ENCODE measurements around the gene GABRP.
"Not testable (repeated sequence)": the region's sequence is repeated elsewhere in the genome, so short reads cannot be mapped to it uniquely, and the experiment has no call there.

Gene GABRP

DNA sequence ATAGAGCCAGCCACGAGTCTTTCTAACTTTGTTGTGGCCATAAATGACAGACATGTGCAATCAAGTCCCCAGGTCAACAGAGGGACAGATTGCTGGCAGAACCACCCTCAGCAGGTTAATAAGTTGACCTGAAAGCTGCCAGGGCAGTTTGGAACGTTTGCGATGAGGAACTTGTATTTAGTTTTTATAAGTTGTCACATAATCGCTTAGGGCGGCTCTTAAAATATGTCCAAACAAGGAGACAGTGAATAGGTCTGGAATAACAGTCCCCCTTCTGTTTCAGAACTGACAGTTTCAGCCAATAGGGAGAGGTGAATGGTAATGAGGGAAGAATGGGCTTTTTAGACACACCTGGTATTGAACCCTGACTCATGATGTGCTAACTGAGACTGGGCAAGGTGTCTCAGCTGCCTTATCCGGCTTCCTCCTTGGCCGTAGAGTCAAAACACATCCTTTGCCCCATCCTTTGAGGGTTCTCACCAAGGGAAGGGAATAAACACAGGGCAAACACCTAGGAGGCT lies 33.6 kb upstream of the GABRP start:
- Mint-ChIP-seq H3K27me3 (peaks cover 17% of the 10 kb centered on the region), H3K4me3 (no peak overlapping the region), H3K27ac (no peak overlapping the region), H3K4me1 (no peaks in the 10 kb centered on the region), H3K9me3 (no peaks in the 10 kb centered on the region), H3K36me3 (no peaks in the 10 kb centered on the region)

DNA sequence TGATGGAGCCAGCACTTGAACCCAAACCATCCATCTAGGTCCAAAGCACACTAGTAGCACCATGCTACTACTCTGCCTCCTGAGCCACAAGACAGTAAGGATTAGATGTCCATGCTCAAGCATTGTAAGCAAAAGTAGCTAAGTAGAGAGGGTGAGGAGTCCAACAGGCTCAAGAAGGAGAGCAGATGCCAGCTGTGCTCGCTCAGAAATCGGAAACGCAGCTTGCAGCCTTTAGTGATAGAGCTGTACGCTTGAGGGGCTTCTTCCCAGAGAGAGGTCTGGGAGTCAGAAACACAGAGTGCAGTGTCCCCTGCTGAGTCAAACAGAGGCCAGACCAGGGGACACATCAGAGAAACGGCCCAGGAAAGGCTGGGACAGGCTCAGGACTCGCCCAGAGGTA lies 32.7 kb upstream of the GABRP start:
- peaks cover 15% of the 10 kb centered on the region for H3K27me3 Mint-ChIP-seq
- H3K4me1 Mint-ChIP-seq = no peaks in the 10 kb centered on the region
- H3K36me3 Mint-ChIP-seq = no peaks in the 10 kb centered on the region
- no peak overlapping the region for H3K27ac Mint-ChIP-seq
- no peak overlapping the region for H3K4me3 Mint-ChIP-seq
- H3K9me3 Mint-ChIP-seq = no peaks in the 10 kb centered on the region

DNA sequence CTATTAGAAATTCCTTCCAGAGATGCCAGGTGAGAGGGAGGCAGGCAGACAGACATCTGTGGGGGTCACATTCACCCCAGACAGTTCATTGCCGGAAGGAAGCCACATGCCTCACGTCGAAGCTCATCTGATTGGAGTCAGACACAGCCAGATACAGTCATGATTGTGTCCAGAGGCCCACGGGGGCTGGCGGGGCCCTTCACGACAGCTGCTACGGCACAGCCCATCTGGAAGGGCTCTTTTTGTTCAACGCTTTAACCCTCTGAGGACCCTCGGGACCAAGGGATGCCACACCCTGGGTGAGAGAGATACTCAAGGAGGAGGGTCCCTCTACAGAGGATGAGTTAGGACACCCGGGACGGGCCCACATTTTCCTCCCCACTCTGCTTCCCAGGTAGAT lies 31.9 kb upstream of the GABRP start:
- Mint-ChIP-seq H3K4me1 (no peaks in the 10 kb centered on the region), H3K27ac (no peak overlapping the region), H3K36me3 (no peaks in the 10 kb centered on the region), H3K4me3 (no peak overlapping the region), H3K27me3 (peaks cover 15% of the 10 kb centered on the region), H3K9me3 (no peaks in the 10 kb centered on the region)

DNA sequence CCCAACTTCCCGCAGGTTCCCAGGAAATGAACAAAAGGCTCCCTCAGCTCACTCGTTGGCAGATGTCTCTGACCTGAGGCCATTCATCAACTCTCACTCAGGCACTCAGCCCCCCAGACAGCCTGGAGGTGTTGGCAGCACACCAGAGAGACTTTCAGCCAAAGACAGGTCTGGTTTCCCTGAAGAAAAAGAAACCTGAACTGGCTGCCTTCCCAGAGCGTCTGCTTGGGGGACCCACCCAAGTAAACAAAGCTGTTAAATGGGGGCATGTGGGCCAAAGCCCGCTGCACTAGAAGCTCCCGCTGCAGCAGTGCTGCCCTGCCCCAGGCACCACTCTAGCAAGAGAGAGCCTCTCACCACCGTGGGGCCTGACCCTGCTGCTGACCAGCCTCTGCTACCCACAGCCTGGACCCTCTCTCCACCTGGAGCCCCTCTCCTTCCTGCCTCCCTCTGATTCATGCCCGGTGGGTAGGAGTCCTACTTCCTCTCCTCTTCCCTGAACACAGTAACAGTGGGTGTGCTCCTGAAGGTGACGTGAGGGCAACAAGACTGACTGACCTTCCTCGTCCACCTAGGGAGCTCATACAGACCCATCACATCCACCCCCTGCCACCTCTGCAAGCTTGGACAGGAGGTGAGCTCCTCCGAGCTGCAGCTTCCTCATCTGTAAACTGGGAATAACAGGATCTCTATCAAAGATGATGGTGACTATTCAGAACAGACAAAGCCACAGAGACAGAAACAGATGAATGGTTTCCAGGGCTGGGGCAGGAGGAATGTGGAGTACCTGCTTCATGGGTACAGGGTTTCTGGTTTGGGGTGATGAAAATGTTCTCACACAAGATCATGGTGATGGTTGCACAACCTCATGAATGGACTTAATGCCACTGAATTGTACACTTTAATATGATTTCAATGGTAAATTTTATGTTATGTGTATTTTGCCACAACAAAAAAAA lies 31.0 kb upstream of the GABRP start:
- no peaks in the 10 kb centered on the region for H3K4me1 Mint-ChIP-seq

DNA sequence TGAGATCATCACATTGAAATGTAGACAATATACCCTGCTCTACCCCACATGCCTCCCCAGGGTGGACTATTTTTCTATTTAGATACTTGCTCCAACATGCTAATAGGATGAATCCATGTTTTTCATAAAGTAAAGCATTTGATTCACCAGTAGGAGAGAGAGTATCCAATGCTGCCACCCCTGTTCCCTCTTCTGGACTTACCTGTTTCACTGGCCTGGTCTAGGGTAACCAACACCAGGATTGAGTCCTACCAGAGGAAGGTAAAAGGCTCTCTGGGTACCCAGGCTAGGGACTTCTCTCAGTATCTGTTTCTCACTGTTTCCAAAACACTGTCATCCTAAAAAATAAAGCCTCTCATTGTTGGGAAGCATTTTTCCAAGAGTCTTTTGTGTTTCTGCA lies 30.2 kb upstream of the GABRP start:
- Mint-ChIP-seq H3K9me3 (no peaks in the 10 kb centered on the region), H3K4me3 (no peak overlapping the region), H3K27me3 (peaks cover 8% of the 10 kb centered on the region), H3K4me1 (no peaks in the 10 kb centered on the region), H3K27ac (no peak overlapping the region), H3K36me3 (no peaks in the 10 kb centered on the region)

More for the DNA sequence above, 31.0 kb upstream of the GABRP start:
- peaks cover 13% of the 10 kb centered on the region for H3K27me3 Mint-ChIP-seq
- no peaks in the 10 kb centered on the region for H3K36me3 Mint-ChIP-seq
- no peaks in the 10 kb centered on the region for H3K9me3 Mint-ChIP-seq
- no peak overlapping the region for H3K4me3 Mint-ChIP-seq
- H3K27ac Mint-ChIP-seq = peak overlapping the region; percentile 41

DNA sequence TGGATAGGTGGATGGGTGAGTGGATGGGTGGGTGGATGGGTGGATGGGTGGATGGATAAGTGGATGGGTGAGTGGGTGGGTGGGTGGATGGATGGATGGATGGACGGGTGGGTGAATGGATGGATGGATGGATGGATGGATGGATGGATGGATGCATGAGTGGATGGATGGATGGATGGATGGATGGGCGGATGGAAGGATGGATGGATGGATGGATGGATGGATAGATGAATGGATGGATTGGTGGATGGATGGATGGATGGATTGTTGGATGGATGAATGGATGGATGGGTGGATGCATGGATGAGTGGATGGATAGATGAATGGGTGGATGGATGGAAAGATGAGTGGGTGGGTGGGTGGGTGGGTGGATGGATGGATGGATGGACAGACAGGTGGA lies 29.0 kb upstream of the GABRP start:
- not testable (repeated sequence) for H3K27me3 Mint-ChIP-seq, H3K4me1 Mint-ChIP-seq, H3K4me3 Mint-ChIP-seq, H3K36me3 Mint-ChIP-seq, H3K27ac Mint-ChIP-seq, H3K9me3 Mint-ChIP-seq

DNA sequence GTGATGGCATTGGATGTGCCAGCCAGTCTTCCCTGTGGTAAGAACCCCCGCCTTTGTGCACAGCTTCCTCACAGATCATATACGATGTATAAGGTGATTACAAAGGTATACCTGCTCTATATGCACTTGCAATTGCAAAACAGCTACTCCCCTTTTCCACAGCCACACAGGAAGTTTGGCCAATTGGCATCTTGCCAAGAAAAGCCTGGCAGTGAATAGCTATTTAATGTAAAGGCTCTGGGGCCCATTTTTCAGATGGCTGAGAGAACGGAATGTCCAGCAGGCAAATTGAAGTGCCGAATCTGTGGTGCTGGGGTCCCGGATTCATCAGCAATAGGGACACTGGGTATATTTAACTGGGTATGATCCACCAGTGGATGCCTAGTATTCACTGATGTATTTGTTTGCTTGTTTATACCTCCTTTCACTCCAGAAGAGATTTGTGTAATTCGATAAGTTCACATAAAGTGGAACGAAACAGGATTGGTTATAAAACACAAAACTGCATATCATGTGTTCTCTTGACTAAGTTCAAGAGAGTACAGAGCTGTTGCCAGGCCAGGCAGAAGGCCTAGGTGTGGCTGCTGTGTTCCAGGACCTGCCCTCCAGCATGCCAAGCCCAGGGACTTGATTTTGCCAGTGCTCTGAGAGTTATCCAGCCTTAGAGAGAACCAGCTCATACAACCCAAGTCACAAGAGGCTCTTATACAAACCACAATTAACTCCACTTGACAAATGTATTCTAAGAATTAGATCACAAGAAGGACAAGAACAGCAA lies 27.7 kb upstream of the GABRP start:
- H3K27me3 Mint-ChIP-seq = peaks cover 9% of the 10 kb centered on the region
- no peak overlapping the region for H3K27ac Mint-ChIP-seq
- no peaks in the 10 kb centered on the region for H3K4me1 Mint-ChIP-seq
- H3K4me3 Mint-ChIP-seq = no peak overlapping the region
- no peaks in the 10 kb centered on the region for H3K36me3 Mint-ChIP-seq
- no peaks in the 10 kb centered on the region for H3K9me3 Mint-ChIP-seq

DNA sequence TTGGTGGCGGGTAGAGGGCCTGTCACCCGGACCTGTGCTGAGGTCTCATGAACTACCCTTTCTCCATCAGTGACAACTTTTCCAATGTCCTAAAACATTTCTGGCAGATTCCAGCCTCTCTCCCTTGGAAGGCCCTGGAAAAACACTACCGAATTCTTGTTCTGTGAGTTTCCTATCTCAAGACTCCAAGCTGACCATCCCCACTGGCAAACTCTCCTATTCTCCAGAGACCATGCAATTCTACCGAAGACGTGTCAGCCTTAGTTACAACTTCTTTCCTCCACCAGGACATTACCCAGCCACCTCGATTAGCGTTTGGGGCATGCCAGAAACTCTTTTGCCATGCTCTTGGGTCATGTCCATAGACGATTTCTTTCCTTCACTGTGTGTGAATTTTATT lies 26.8 kb upstream of the GABRP start:
- no peaks in the 10 kb centered on the region for H3K36me3 Mint-ChIP-seq

DNA sequence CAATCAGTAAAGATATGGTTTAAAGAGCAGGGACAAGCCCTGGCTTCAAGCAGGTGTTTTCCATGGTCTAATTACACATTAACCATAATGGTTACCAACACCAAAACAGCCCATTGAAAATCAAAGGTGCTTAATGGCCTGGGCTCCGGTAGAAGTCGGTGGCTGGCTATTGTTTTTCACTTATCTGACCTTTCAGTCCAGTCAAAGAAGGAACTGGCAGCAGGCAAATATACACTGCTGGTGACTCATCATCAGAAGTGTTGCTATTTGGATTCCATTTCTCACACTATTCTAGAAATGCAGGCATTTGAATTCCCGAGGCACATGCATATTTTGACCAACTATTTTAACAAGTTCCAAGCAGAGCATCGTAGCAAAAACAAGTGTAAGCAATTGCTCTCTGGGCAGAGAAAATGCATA lies 26.3 kb upstream of the GABRP start:
- H3K27me3 Mint-ChIP-seq = peaks cover 10% of the 10 kb centered on the region
- H3K36me3 Mint-ChIP-seq = no peaks in the 10 kb centered on the region
- H3K4me3 Mint-ChIP-seq = no peak overlapping the region
- H3K4me1 Mint-ChIP-seq = no peaks in the 10 kb centered on the region
- H3K9me3 Mint-ChIP-seq = no peaks in the 10 kb centered on the region
- H3K27ac Mint-ChIP-seq = no peak overlapping the region

More for the DNA sequence above, 26.8 kb upstream of the GABRP start:
- no peak overlapping the region for H3K27ac Mint-ChIP-seq
- peaks cover 10% of the 10 kb centered on the region for H3K27me3 Mint-ChIP-seq
- H3K4me1 Mint-ChIP-seq = no peaks in the 10 kb centered on the region
- no peaks in the 10 kb centered on the region for H3K9me3 Mint-ChIP-seq
- H3K4me3 Mint-ChIP-seq = no peak overlapping the region

DNA sequence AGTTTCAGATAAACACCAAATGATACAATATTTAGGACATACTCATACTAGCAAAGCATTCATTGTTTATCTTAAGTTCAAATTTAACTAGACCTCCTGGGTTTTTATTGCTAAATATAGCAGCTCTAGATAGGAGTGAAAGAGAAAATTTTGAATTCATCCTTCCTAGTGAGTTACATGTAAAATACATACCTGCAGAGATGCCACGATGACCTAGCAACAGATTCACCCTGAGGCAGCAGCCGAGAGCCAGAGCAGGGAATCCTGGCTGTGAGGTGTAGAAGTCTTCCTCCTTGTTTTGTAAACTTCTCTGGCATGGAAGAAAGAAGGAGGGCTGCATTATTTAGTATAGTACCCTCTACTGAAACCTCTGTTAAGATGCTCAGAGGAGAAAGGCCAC lies 25.9 kb upstream of the GABRP start:
- Mint-ChIP-seq H3K27me3 (peaks cover 9% of the 10 kb centered on the region), H3K4me3 (no peak overlapping the region), H3K36me3 (no peaks in the 10 kb centered on the region)

DNA sequence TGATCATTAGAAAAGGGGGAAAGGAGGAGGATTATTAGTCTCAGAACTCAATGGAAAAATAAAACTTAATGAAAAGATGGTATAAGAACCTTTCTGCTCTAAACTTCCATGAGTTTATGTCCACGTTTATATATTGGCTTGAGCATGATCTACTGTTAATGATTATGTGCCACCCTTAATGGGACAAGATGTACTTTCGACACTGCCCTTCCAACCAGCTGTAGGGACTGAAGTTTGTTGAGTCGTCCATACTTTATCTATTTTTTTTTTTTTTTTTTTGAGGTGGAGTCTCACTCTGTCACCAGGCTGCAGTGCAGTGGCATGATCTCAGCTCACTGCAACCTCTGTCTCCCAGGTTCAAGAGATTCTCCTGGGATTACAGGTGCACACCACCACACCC lies 25.0 kb upstream of the GABRP start:
- no peak overlapping the region for H3K27ac Mint-ChIP-seq
- H3K4me1 Mint-ChIP-seq = no peaks in the 10 kb centered on the region
- no peaks in the 10 kb centered on the region for H3K36me3 Mint-ChIP-seq
- peaks cover 8% of the 10 kb centered on the region for H3K27me3 Mint-ChIP-seq
- H3K9me3 Mint-ChIP-seq = no peaks in the 10 kb centered on the region
- H3K4me3 Mint-ChIP-seq = no peak overlapping the region

More for the DNA sequence above, 25.9 kb upstream of the GABRP start:
- Mint-ChIP-seq H3K4me1 (no peaks in the 10 kb centered on the region), H3K27ac (no peak overlapping the region), H3K9me3 (no peaks in the 10 kb centered on the region)

DNA sequence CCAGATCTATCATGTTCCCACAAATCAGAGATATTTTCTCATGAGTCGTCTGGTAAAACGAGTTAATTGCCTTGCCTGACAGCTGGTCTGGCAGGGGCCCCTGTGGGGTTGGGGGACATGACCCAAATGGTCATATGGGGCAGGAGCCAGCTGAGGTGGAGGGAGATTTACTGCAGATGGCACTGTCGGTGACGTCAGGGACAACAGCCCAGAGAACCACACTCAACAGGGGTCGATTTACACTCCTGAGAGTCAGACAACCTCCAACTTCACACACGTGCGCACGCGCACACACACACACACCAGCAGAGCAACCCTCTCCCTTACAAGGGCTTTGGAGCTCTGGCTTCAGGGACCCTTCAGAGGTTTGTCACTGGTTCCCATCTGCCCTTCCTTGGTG lies 23.4 kb upstream of the GABRP start:
- Mint-ChIP-seq H3K36me3 (no peaks in the 10 kb centered on the region), H3K4me1 (no peaks in the 10 kb centered on the region), H3K27me3 (peaks cover 8% of the 10 kb centered on the region), H3K9me3 (no peaks in the 10 kb centered on the region), H3K27ac (no peak overlapping the region), H3K4me3 (no peak overlapping the region)

DNA sequence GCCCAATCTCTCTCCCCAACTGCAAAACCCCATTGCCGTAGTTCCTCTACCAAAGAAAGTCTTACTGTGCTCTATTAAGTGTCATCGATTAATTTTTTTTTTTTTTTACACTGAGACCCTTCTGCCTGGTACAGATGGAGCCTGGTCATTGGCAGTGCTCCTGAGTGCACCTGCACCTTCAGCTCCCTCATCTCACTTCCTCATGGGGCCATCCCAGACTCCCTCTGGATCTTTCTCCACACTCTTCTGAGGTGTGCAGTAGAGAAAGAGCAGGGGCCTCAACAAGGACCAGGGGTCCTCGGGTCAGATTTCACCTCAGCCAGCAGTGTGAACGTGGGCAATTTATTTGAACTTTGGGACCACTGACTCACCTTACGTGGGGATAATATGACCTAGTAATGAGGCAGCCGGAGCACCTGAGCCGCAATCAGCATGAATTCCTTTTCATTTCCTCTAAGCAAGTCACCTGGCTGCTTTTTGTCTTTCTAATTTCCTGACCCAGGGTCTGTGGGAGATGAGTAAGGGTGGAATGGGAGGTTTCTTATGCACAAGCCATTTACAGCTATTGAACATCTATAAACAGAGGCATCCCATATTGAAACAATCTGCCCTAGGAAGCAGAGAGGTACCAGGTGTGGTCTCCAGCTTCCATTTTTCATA lies 22.3 kb upstream of the GABRP start:
- Mint-ChIP-seq H3K9me3 (no peaks in the 10 kb centered on the region), H3K4me3 (no peak overlapping the region)

DNA sequence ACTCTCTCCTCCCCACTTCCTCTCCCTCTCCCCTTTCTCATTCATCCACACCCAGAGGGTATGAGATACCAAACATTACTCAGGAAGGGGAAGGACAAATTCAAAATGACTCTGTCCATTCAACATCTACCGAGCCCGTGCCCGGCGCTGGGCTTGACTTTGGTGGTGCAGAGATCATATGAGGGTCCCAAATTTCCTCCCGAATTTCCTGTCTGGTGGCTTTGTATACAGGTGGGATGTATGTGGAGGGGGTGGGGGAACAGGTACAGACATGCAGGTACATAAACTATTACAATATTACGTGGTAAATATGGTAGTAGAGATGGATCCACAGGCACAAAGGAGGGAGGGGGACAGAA lies 21.8 kb upstream of the GABRP start:
- Mint-ChIP-seq H3K36me3 (no peaks in the 10 kb centered on the region), H3K27me3 (peaks cover 8% of the 10 kb centered on the region), H3K4me1 (no peaks in the 10 kb centered on the region), H3K9me3 (no peaks in the 10 kb centered on the region), H3K27ac (no peak overlapping the region), H3K4me3 (no peak overlapping the region)

More for the DNA sequence above, 22.3 kb upstream of the GABRP start:
- Mint-ChIP-seq H3K4me1 (no peaks in the 10 kb centered on the region), H3K27me3 (peaks cover 8% of the 10 kb centered on the region), H3K27ac (no peak overlapping the region), H3K36me3 (no peaks in the 10 kb centered on the region)

DNA sequence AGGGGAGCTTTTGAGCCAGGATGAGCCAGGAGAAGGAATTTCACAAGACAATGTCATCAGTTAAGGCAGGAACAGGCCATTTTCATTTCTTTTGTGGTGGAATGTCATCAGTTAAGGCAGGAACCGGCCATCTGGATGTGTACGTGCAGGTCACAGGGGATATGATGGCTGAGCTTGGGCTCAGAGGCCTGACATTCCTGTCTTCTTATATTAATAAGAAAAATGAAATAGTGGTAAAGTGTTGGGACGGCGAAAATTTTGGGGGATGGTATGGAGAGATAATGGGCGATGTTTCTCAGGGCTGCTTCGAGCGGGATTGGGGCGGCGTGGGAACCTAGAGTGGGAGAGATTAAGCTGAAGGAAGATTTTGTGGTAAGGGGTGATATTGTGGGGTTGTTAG lies 21.2 kb upstream of the GABRP start:
- not testable (repeated sequence) for H3K4me3 Mint-ChIP-seq, H3K4me1 Mint-ChIP-seq, H3K27ac Mint-ChIP-seq, H3K36me3 Mint-ChIP-seq, H3K27me3 Mint-ChIP-seq, H3K9me3 Mint-ChIP-seq

DNA sequence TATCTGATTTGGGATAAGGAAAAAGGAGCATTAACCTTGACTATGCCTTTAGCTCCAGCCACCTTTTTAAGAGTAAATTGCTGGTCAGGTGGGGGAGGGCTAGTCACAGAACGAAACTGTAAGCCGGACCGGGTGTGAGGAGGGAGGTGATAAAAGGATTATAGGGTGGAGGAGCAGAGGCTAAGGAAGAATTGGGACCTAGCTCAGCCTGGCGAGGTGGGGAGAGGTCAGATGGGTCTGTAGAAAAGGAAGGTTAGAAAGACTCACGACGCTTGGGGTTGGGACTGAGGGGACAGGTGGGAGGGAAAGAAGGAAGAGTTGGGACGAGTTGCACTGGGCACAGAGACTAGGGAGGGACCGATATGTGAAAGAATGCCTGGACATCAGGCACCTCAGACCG lies 17.7 kb upstream of the GABRP start:
- H3K4me3 Mint-ChIP-seq, H3K36me3 Mint-ChIP-seq, H3K27me3 Mint-ChIP-seq, H3K9me3 Mint-ChIP-seq, H3K4me1 Mint-ChIP-seq, H3K27ac Mint-ChIP-seq: not testable (repeated sequence)

All from activated naive CD4-positive, alpha-beta T cell treated with anti-CD3 and anti-CD28 coated beads, Interleukin-2, amount 50 U/mL, for 24 hours (primary cell).